ENCODE results near the gene ADGRG2.

- TF ChIP-seq ZNF510 (tag by site-specific recombination; IDR thresholded peaks at IDR 0.05; ENCODE audit: insufficient replicate concordance) (no peak), ZNF843 (tag by site-specific recombination; IDR thresholded peaks at IDR 0.05) (no peak), ZNF274 (IDR thresholded peaks at IDR 0.05; ENCODE audit: low read length) (no peak), ZNF274 (tag by site-specific recombination; IDR thresholded peaks at IDR 0.05; ENCODE audit: borderline replicate concordance) (no peak), TCF7L2 (IDR thresholded peaks at IDR 0.05; ENCODE audit: borderline replicate concordance, low read depth, low read length) (no peak), PRDM1 (tag by site-specific recombination; IDR thresholded peaks at IDR 0.05) (no peak), GLI2 (tag by site-specific recombination; IDR thresholded peaks at IDR 0.05; ENCODE audit: borderline replicate concordance, low read depth) (no peak)
- TF ChIP-seq, protein P1, sequence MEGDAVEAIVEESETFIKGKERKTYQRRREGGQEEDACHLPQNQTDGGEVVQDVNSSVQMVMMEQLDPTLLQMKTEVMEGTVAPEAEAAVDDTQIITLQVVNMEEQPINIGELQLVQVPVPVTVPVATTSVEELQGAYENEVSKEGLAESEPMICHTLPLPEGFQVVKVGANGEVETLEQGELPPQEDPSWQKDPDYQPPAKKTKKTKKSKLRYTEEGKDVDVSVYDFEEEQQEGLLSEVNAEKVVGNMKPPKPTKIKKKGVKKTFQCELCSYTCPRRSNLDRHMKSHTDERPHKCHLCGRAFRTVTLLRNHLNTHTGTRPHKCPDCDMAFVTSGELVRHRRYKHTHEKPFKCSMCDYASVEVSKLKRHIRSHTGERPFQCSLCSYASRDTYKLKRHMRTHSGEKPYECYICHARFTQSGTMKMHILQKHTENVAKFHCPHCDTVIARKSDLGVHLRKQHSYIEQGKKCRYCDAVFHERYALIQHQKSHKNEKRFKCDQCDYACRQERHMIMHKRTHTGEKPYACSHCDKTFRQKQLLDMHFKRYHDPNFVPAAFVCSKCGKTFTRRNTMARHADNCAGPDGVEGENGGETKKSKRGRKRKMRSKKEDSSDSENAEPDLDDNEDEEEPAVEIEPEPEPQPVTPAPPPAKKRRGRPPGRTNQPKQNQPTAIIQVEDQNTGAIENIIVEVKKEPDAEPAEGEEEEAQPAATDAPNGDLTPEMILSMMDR (tag by site-specific recombination; IDR thresholded peaks at IDR 0.05) = no peak
Observed at GRCh38 chrX:19152762-19153161, 30.5 kb upstream of the ADGRG2 start.

Data from HEK293 (cell line).